GM06990 (cell line): ENCODE measurements around the gene KRT38.

Source experiments
- DNase-seq: peaks from one replicate; pipeline ENCODE4 v3.0.0-alpha.2; 2011; ENCODE audit not compliant: insufficient read length; ENCODE audit errors: extremely low read depth
- H3K27me3 ChIP-seq: replicated peaks from 2 replicates; pipeline ENCODE4 v1.6.0; 2011; ENCODE audit warnings: low read length; ENCODE audit not compliant: control insufficient read depth, insufficient read depth
- H3K36me3 ChIP-seq: 2 replicates; pipeline ENCODE4 v1.5.1; 2011; ENCODE audit warnings: low read length; ENCODE audit not compliant: control insufficient read depth, insufficient read depth
- H3K4me3 ChIP-seq: replicated peaks from 2 replicates; pipeline ENCODE4 v1.5.1; 2011; ENCODE audit warnings: low read depth, mild to moderate bottlenecking, control low read depth, low read length
- CTCF ChIP-seq: IDR thresholded peaks from 2 replicates; pipeline ENCODE4 v1.5.1; 2011; ENCODE audit warnings: low read length, control low read depth, mild to moderate bottlenecking, inconsistent platforms; ENCODE audit not compliant: insufficient read depth, poor library complexity, severe bottlenecking

The KRT38 gene

GRCh38 chr17:41393294-41393693 lies 47.5 kb downstream of the KRT38 start:
- Histone ChIP-seq H3K4me3 (no peak overlapping the region), H3K27me3 (no peaks in the 10 kb centered on the region), H3K36me3 (no peaks in the 10 kb centered on the region)
- DNase-seq, result no peak
- TF ChIP-seq CTCF, result no peak

GRCh38 chr17:41392278-41392677 lies 48.5 kb downstream of the KRT38 start:
- no peak for DNase-seq
- Histone ChIP-seq H3K27me3 (no peaks in the 10 kb centered on the region), H3K4me3 (no peak overlapping the region), H3K36me3 (no peaks in the 10 kb centered on the region)
- TF ChIP-seq CTCF, result no peak

- no peak for TF ChIP-seq CTCF
- no peak for DNase-seq
- H3K36me3 ChIP-seq, result no peaks in the 10 kb centered on the region
Measured at GRCh38 chr17:41391535-41391934, 49.2 kb downstream of the KRT38 start.

GRCh38 chr17:41390411-41390938 lies 50.3 kb downstream of the KRT38 start:
- Histone ChIP-seq H3K36me3 (no peaks in the 10 kb centered on the region), H3K4me3 (no peak overlapping the region), H3K27me3 (no peaks in the 10 kb centered on the region)
- no peak for DNase-seq
- no peak for TF ChIP-seq CTCF

More at GRCh38 chr17:41391535-41391934, 49.2 kb downstream of the KRT38 start:
- H3K4me3 ChIP-seq, result no peak overlapping the region
- H3K27me3 ChIP-seq, result no peaks in the 10 kb centered on the region

GRCh38 chr17:41387670-41388069 lies 53.1 kb downstream of the KRT38 start:
- Histone ChIP-seq H3K27me3 (no peaks in the 10 kb centered on the region), H3K36me3 (no peaks in the 10 kb centered on the region), H3K4me3 (no peak overlapping the region)
- DNase-seq, result no peak
- no peak for TF ChIP-seq CTCF

GRCh38 chr17:41386227-41386626 lies 54.6 kb downstream of the KRT38 start:
- no peak for TF ChIP-seq CTCF
- Histone ChIP-seq H3K27me3 (no peaks in the 10 kb centered on the region), H3K4me3 (no peak overlapping the region), H3K36me3 (no peaks in the 10 kb centered on the region)
- DNase-seq, result no peak
